ENCODE measurements around the gene NADSYN1.

Gene NADSYN1

DNA sequence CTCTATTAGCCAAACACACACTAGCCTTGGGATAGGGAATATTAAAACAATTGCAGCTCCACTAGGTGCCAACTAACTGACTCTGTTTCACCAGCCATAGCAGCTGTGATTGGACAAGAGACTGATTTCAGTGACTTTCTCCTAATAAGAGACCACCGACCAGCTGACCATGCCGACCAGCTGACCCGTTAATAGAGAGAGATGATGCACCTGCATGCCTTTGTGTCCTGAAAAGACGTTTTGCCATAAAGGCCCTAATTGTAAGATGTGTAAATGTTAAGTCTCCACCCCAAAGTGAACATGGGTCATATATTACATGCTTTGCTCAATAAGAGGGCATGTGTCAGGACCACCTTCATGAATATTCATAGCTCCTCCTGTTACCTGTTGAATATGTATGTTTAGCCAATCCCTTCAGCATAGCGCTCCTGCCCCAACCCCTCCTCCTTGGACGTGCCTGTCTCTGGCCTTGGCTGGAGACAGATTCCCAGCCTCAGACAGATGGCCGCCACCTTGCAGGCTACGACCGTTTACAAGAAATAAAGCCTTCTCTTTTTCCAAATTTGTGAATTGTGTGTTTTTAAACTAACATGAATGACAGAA lies 1.3 kb upstream of the NADSYN1 start:
- no peak for DNase-seq (ENCODE audit: low read depth in 2 of 2)

DNA sequence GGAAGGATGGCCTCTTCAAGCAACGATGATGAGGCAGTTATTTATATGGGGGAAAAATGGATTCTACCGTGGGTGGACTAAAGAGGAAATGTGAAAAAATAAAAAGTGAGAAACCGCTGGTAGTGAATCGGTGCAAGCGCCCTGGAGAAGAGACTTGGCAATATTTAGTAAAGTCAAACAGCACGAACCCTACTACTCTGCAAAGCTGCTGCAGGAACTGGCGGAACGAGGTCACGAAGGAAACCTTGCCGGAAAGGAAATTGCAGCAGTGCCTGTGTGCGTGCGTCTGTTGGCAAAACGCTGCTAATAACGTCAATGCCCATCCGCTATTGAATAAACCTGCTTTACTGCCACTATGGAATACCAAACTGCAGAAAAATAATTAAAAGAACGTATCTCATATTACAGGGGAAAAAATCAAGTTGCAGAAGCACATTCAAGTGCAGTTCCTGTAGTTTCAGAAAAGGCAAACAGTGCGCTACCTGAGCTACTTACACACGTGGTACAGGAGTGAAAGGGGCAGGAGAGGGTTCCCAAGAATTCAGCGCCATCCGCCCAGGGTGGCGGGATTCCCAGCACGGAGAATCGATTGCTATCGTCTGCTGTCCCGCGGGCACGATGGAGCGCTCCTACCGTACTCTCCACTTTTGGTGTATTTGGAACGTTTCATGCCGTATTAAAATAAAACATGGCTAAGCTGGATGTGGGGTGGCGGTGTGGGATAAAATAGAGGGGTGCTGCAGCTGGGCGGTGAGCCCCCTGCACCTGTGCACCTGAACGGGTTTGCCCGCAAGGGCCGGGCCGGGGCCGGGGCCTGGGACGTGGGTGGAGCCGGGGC lies 585 bp upstream of the NADSYN1 start:
- peak in 1 of 2 donors; percentile 22 for DNase-seq (ENCODE audit: low read depth in 2 of 2)

DNA sequence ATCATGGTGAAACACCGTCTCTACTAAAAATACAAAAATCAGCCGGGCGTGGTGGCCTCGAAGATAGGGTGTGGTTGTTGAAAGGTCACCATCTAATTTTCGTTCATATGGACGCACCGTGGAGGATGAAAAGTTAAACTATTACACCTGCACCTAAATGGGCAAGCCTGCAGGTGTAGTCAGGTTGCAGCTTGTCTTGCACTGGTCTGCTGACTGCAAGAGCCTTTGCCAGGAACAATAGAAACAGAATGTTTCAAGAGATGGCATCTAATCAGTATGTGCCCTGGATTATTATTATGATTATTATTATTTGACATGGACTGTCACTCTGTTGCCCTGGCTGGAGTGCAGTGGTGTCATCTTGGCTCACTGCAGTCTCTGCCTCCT lies 908 bp downstream of the NADSYN1 start:
- no peak for DNase-seq (ENCODE audit: low read depth in 2 of 2)

DNA sequence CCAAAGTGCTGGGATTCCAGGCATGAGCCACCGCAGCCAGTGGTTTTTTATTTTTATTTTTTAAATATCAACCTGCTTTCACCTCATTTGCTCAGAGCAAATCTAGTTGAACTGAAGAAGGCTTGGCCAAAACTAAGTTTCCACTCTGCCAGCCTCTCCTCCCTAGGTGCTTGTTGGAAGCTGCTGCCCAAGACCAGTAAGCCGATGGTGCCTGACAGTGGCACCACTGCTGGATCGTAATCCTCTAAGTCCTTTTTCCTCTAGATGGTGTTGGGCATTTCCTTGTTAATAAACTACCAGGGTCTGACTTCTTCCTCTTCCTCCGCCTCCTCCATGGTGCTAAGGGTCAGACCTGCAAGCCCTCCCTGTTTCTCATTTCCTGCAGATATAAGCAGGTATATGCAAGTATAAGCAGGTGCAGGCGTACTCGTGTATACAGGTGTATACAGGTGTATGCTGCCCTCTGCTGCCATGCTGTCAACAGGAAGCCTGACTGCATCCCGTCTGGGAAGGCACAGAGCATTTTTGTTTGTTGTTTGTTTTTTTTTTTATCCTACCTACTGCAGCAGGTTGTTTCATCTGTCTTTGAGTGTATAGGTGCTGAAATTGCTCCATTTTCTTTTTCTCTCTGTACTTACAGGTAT lies 1.6 kb downstream of the NADSYN1 start:
- no peak for DNase-seq (ENCODE audit: low read depth in 2 of 2)

DNA sequence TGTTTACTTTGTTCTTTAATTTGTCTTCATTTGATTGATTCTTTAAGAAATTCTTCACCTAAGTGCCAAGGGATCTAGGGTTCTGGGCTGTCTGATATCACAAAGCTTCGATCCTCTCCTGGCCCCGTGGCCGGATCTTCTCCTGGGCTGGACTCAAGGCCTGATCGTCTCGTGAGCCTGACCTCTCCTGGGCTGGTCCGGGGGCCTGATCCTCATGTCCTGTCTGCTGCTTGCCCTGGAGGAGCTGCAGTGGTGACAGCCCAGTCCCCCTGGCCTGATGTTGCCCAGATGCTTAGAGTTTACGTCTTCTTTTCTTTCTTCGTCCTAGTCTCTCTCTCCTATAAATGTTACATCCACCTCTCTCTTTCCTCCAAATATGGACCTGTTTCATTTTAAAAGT lies 3.3 kb downstream of the NADSYN1 start:
- no peak for DNase-seq (ENCODE audit: low read depth in 2 of 2)

DNA sequence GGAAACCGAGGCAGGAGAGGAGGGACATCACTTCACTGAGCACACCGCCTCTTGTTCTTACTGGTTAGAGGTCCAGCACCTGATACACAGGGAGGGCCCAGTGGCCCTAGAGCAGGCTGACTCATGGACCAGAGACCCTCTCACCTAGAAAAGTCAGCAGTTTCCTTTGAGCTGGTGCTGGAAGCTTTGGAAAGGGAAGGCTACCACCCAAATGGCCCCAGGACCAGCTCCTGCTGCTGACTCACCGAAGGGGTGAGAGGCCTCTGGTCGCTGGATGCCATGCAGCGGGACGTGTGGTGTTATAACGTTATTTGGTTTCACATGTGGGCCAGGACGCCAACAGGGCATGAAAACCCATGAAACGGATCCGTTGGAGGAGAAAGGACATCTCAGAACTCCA lies 3.8 kb downstream of the NADSYN1 start:
- no peak for DNase-seq (ENCODE audit: low read depth in 2 of 2)

DNA sequence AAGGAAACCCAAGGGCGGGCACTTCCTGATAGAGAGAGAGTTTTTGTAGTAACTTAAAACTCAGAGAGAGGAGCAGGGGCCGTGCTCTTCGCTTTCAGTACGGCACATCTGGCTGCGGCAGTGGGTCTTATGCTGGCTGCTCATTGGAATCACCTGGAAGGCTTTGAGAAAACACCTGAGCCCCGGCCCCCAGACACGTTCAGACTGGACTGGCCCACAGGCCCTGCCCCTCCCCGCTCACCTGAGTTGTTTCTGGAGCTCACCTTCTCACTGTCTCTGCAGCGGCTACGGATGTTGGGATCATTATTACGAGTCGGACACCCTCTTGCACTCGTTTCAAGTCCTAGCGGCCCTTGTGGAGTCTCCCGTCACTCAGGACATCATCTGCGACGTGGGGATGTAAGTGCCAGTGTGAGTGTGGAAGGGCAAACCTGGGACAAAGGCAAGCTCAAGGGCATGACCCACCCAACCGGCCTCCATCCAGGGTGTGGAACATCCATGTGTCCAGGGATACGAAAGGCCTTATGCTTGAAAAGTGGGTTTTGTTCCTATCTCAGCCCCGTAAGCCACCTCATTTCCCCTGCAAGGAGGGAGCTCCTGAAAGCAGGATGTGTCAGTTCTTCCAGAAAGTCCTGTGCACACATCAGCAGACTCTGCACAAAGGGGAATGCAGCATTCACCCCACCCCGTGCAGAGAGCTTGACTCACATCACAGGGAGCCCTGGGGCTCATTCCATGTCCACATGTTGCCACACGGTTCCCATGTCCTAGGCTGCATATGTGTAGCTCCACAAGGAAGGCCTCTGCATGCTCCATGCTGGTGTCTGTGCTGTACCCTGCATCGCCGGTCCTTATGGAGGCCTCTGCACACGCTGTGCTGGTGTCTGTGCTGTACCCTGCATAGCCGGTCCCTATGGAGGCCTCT lies 5.4 kb downstream of the NADSYN1 start:
- no peak for DNase-seq (ENCODE audit: low read depth in 2 of 2)

DNA sequence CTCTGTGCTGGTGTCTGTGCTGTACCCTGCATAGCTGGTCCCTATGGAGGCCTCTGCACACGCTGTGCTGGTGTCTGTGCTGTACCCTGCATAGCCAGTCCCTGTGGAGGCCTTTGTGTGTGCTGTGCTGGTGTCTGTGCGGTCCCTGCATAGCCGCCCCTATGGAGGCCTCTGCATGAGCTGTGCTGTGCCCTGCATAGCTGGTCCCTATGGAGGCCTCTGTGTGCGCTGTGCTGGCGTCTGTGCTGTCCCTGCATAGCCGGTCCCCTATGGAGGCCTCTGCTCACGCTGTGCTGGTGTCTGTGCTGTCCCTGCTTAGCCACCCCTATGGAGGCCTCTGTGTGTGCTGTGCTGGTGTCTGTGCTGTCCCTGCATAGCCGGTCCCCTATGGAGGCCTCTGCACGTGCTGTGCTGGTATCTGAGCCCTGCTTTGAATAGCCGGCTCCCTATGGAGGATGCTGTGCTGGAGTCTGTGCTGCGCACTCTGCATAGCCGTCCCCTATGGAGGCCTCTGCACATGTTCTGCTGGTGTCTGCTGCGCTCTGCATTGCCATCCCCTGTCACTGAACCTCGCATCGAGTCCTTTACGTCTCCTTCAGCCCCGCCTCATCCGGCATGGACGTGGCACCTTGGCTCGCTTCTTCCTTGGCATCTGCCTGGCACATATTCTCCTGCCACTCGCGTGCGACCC lies 6.2 kb downstream of the NADSYN1 start:
- no peak for DNase-seq (ENCODE audit: low read depth in 2 of 2)

DNA sequence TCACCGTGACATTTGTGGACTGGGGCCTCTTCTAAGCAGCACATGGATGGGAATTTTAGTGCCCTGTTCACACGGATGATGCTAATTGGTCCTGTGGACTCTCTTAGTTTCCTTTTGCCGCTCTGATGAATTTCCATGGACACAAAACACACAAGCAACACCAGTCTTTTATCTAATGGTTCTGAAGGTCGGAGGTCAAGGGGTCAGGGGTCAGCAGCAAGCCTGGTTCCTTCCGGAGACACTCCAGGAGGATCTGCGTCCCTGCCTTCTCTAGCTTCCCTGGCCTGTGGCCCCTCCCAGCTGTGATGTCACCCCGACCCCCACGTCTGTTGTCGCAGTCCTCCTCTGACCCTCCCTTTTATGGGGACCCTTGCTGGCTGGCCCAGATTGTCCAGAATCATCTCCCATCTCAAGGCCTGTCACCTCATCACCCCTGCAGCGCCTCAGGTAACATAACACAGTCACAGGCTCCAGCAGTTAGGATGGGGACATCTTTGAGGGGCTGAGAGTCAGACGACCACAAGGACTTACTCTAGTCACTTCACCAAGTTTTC lies 6.8 kb downstream of the NADSYN1 start:
- DNase-seq (ENCODE audit: low read depth in 2 of 2) = no peak

DNA sequence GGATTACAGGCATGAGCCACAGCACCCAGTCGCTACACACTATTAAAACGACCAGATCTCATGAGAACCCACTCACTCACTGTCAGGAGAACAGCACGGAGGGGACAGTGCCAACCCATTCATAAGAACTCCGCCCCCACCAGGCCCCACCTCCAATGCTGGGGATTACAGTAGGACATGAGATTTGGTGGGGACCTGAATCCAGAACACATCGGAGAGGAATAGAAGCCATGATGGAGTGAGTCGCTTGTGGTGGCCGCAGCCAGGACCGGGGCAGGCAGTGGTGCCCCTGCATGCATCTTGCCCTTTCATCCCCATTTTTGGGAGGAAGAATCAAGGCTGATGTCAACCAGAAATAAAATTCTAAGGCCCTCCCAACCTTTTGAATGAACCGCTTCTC lies 8.7 kb downstream of the NADSYN1 start:
- no peak for DNase-seq (ENCODE audit: low read depth in 2 of 2)

DNA sequence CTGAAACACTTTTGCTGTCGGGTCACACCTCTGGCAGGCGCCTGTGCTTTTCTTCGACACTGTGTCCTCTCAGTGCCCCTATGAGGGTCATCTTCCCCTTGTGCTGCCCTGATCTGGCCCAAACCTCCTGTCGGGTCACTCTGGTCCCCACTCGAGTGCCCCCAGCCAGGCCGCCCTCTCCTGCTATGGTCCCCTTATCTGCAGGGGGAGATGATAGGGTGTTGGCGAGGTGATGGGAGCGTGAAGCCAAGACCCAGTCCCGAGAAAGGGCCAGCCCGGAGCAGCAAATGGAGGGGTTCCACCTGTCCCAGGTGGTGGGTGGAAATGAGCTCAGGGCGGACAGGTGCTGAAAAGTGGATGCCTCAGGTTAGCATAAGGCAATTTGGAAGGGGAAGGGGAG lies 9.7 kb downstream of the NADSYN1 start:
- no peak for DNase-seq (ENCODE audit: low read depth in 2 of 2)

DNA sequence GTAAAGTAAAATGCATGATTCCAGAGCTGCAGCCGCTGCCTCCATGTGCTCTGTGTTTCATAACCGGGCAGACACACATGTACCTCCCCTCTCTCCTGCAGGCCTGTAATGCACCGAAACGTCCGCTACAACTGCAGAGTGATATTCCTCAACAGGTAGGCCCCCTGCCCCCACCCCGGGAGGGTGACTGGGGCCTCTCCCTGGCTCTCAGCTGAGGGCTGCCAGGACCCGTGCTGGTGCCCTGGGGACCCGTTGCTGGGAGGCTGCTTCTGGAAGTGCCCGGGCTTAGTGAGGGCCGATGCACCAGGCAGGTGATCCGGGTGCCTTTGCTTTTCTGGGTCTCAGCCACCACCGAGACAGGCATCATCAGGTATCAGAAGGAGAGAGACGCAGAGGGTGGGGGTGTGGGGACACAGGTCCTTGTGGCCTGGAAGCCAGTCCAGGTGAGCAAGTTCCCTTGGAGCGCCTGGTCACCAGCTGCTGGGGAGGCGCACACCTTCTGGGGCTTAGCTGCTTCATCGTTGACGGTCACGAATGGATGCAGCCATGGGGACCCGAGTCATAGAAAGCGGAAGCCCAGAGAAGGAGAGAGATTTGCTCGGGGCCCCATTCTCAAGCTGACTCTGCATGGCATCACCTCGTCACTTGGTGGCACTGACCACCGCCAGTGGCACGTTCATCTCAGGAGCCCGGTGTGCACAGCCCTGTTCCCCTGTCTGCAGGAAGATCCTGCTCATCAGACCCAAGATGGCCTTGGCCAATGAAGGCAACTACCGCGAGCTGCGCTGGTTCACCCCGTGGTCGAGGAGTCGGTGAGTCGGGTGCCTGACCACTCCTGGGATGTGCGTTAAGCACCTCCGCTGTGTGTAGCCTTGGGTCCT lies 10.6 kb downstream of the NADSYN1 start:
- no peak for DNase-seq (ENCODE audit: low read depth in 2 of 2)

DNA sequence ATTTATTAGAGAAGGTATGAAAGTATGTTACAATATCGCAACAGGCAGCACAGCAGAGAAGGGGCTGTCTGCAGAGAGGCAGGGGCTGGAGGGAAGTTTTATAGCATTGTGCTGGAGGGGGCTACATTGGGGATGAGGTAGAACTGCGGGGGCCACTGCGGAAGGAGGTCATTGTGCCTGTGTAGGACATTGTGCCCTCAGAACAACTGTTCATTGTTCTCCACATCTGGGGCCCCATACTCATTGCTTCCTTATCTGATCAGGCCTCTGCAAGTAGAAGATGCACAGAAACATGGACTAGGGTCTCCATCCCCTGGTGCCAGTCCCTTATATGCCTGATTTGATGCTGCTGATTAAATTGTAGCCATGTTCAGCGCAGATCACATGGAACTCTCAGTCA lies 12.1 kb downstream of the NADSYN1 start:
- DNase-seq (ENCODE audit: low read depth in 2 of 2) = no peak

DNA sequence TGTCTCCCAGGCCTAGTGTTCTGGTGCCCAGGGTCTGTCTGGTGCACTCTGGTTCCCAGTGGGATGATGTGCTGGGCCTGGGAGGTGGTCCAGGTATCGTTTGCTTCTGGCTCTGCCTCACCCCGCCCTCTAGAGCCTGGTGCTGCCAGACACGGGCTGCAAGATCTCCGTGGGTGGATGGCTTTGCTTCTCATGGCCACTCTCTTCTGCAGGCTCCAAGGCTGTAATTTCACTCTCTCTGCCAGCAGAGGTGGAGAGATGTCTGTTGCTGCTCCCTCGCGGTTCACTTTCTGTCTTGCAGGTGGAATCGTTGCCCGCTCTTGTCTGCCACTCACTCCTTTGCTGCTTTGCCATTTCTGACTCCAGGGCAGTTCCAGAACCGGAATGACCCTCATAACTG lies 13.4 kb downstream of the NADSYN1 start:
- no peak for DNase-seq (ENCODE audit: low read depth in 2 of 2)

DNA sequence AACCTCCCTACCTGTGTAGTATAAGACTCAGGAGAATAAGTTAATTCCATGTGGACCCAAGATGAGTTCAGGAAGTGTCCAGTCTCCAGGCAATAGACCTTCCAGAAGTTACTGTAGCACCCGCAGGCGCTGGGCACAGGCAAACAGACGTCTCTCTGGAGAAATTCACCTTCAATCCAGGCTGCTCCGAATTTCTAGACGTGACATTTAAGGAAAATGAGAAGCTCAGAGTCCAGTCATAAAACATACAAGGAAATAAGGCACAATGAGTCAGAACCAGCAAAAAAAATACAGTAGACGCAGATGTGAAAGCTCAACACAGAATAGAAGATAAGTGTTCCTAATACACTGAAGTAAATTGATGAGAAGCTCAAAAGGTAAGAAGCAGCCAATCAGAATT lies 14.2 kb downstream of the NADSYN1 start:
- no peak for DNase-seq (ENCODE audit: low read depth in 2 of 2)

DNA sequence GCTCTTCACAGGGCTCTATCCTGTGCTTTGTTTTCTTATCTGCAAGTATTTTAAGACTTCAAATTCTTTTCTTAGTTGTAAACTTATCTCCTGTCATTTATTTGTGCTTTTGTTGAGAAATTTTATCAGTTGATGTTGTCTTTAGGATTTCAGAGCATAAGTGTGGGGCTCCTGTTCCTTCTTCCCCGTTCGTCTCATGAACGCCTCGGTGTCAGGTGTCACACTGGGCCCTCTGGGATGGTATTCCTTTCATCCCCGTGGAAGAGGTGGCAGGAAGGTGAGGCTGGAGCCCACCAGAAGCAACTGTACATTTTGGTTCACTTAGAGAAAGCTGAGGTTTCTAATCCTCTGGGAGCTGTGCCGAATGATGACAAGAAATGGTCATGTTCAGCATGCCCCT lies 17.9 kb downstream of the NADSYN1 start:
- no peak for DNase-seq (ENCODE audit: low read depth in 2 of 2)

DNA sequence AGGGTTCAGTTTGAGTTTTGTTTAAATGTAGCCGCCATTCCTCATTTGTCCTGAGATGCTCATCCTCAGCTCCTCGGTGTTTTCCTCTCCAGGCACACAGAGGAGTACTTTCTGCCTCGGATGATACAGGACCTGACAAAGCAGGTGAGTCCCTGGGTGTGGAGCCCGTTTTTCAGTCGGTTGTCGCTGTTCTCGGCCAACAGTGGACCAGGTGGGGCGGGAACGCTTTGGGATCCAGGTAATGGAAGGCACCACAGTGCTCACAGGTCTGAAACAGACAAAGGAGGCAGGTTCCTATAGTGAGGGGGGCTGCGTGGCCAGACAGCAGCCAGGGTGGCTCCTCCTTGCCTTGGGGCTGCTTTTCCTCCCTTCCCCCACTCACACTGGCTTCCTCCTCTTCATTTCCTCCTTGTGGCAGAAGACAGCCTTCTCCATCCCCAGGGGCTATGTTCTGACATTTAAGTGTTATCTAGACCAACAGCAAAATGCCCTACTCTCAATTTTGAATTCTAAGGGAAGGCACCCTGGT lies 19.4 kb downstream of the NADSYN1 start:
- no peak for DNase-seq (ENCODE audit: low read depth in 2 of 2)

DNA sequence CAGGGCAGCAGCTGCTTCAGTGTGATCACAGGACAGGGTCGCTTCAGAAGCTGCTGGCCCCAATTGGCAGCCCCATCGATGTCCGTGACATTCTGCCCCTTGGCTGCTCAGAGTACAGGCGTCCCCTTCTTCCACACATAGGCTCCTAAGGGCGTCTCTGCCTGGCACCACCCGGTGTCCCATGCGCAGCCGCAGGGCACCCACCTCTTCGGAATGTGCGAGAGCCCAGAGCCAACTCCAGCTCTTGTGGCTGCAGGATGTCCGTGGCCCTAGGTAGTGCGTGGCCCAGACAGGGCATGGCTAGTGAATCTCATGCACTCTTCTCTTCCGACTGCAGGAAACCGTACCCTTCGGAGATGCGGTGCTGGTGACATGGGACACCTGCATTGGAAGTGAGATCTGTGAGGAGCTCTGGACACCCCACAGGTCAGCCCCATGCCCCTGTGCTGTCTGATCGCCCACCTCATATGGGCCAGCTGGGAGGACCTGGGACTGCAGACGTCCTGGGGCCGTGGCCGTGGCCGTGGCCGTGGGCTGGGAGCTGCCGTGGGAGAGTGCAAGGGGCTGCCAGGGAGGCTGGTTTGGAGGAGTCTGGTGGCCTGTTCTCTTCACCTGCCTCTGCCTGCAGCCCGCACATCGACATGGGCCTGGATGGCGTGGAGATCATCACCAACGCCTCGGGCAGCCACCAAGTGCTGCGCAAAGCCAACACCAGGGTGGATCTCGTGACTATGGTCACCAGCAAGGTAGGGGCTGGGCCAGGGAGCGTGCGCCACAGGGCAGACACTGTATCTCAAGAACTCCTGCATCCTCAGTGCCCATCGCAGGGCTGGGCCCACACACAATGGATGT lies 20.2 kb downstream of the NADSYN1 start:
- no peak for DNase-seq (ENCODE audit: low read depth in 2 of 2)

DNA sequence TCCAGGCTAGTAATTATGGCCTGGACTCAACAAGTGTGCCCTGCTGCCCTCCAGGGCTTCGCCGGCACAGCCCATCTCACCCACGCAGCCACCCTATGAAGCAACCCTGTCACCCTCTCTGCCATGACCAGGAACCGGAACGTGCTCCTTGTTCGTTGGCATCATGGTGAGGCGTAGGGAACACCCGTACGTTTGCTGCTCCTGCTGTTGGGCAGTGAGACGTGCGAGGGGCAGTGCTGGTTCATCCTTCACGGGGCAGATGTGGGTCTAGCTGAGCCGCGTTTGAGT lies 20.7 kb downstream of the NADSYN1 start:
- no peak for DNase-seq (ENCODE audit: low read depth in 2 of 2)
